ENCODE measurements around the gene ARNT2. TPM values are rescaled to one million over a fixed set of nuclear protein-coding genes. Genes with fewer than 3 reads are reported as not detected.

ARNT2 gene
- total RNA-seq, 1 donor from 2014 or later = not detected

DNA sequence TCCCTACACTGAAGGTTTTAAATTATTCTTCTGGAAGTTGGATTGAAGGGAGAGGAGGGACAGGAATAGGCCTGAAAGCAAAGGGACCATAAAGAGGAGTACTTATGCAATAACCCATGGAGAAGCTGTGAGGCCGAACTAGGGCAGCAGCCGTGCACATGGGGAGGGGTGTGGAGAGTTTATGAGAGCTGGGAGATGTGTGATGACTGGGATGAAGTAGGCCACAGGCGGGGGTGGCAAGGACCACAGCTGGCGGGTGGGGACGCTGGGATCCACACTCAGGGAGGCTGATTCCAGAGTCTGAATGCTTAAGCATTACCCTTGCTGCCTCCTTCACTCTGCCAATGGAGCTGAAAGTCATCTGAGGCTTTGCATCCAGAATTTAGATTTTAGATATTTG lies 123.8 kb downstream of the ARNT2 start:
- Mint-ChIP-seq H3K27me3 (ENCODE audit: low read depth) (peaks cover 13% of the 10 kb centered on the region), H3K27ac (no peak overlapping the region), H3K4me3 (ENCODE audit: low read depth) (no peak overlapping the region), H3K4me1 (ENCODE audit: low read depth) (no peaks in the 10 kb centered on the region), H3K36me3 (ENCODE audit: low read depth) (no peaks in the 10 kb centered on the region), H3K9me3 (no peaks in the 10 kb centered on the region)
- intact Hi-C loops (cut with micrococcal nuclease) = no loop called here
- DNase-seq (ENCODE audit: low spot score) = no peak

DNA sequence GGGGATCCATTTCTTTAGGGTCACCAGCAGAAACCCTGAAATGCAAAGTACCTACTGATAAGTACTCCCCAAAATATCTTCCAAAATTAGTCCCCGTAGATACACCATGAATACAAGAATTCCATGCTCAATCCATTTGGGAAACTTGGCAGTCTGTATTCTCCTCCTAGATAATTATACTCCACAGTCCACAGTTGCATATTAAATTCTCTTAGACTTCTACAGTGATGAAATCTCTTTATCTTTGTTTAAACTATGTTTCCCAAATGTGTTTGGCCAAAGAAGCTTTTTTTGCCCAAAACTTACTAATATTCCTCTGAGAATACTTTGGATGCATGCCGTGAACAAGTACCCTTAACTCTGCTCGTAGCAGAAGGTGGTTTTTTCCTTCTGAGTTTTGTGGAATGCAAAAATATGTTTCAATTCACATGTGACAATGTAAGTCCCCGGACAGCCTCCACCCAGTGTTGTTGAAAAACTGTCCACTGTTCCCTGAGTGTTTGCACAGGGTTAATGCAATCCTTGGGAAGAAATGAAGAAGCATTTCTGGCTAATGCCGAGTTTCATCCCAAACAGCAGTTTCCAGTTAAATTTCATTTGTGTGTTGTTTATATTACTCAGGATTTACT lies 126.7 kb downstream of the ARNT2 start:
- DNase-seq (ENCODE audit: low spot score) = no peak
- Mint-ChIP-seq H3K9me3 (peaks cover 5% of the 10 kb centered on the region), H3K4me1 (ENCODE audit: low read depth) (no peaks in the 10 kb centered on the region), H3K4me3 (ENCODE audit: low read depth) (no peak overlapping the region), H3K36me3 (ENCODE audit: low read depth) (no peaks in the 10 kb centered on the region), H3K27me3 (ENCODE audit: low read depth) (peaks cover 8% of the 10 kb centered on the region), H3K27ac (no peak overlapping the region)
- intact Hi-C loops (cut with micrococcal nuclease) = no loop called here

DNA sequence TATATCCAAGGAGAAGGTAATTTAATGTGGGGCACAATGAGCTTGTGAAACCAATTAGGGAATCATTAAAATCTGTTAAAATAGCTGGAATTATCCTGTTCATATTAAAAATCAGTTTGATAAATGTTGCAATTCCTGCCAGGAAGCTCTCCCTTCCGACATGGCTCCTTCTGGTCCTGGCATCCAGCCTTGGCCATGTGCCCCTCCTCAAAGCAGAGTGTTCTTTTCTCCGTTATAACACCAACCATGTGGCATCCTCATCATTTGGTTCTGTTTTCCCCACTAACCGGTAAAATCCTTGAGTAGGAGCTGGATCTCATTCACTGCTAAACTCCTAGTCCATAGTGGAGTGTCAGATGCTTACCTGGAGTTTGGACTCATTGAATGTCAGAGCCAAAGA lies 127.2 kb downstream of the ARNT2 start:
- H3K4me1 Mint-ChIP-seq (ENCODE audit: low read depth) = no peaks in the 10 kb centered on the region
- H3K36me3 Mint-ChIP-seq (ENCODE audit: low read depth) = no peaks in the 10 kb centered on the region
- DNase-seq (ENCODE audit: low spot score) = no peak
- no peak overlapping the region for H3K4me3 Mint-ChIP-seq (ENCODE audit: low read depth)
- peaks cover 7% of the 10 kb centered on the region for H3K27me3 Mint-ChIP-seq (ENCODE audit: low read depth)
- H3K27ac Mint-ChIP-seq = no peak overlapping the region
- peaks cover 5% of the 10 kb centered on the region for H3K9me3 Mint-ChIP-seq
- intact Hi-C loops (cut with micrococcal nuclease) = no loop called here

DNA sequence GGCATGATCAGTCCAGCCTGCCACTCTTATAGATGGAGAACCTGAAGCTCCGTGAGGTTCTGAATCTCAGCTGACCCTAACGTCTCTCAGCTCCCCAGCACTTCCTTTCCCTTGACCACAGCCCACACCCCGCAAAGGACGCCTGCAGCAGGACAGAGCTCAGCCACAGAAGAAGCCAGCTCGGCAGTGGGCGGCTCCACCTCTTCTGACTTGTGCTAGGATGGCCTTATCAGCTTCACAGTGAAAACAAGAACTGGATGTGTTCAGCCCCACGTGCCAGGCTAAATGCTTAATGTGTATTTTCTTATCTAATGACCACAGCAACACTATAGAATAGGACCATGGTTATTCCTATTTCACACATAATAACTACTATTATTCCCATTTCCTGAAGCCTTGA lies 127.6 kb downstream of the ARNT2 start:
- Mint-ChIP-seq H3K4me1 (ENCODE audit: low read depth) (no peaks in the 10 kb centered on the region), H3K27ac (no peak overlapping the region), H3K27me3 (ENCODE audit: low read depth) (peaks cover 7% of the 10 kb centered on the region), H3K4me3 (ENCODE audit: low read depth) (no peak overlapping the region), H3K9me3 (peaks cover 5% of the 10 kb centered on the region), H3K36me3 (ENCODE audit: low read depth) (no peaks in the 10 kb centered on the region)
- DNase-seq (ENCODE audit: low spot score) = no peak
- intact Hi-C loops (cut with micrococcal nuclease) = no loop called here

DNA sequence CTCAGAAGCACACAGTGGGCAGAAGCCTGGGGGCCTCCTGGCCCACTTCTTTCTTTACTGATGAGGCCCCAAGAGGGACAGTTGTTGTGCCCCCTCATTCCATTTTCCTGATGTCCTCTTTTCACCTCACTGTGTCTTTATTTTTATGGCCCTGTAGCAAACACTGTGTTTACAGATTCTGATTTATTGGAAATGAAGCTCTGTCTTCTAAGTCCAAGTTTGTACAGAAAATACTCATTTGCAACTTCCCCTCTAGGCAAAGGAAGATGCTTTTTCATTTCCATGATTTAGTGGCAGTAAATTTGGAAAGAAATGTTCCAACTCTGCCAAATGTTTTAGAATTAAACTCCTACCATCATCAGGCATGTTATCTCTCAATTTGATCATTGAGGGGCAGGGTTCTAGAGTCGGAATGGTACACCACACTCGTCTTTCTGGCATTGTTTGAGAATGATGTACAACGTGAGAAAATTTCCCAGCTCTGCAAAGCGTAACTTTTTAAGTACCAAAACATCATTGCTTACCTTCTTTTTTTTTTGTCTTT lies 129.7 kb downstream of the ARNT2 start:
- H3K36me3 Mint-ChIP-seq (ENCODE audit: low read depth) = no peaks in the 10 kb centered on the region
- H3K4me1 Mint-ChIP-seq (ENCODE audit: low read depth) = no peaks in the 10 kb centered on the region
- no peak for DNase-seq (ENCODE audit: low spot score)
- H3K27me3 Mint-ChIP-seq (ENCODE audit: low read depth) = peaks cover 7% of the 10 kb centered on the region
- H3K9me3 Mint-ChIP-seq = peaks cover 5% of the 10 kb centered on the region
- H3K27ac Mint-ChIP-seq = no peak overlapping the region
- no peak overlapping the region for H3K4me3 Mint-ChIP-seq (ENCODE audit: low read depth)
- intact Hi-C loops (cut with micrococcal nuclease) = no loop called here

DNA sequence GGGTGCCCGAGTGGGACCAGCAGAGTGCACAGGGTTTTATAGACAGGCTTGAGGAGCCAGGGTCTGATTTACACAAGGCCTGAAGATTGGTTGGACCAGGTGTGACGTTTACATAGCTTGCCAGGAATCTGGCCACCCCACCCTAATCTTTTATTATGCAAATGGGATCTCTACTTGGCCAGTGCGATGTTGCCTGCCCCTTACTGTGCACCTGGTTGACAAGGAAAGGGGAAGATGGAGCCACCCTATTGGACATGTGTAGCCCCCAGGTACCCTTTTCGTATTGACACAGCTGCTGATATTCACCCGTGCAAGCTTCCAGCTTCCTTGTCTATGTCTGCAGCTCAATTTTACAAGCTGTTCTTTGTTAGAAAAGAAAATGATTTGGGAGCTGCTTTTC lies 132.0 kb downstream of the ARNT2 start:
- peaks cover 2% of the 10 kb centered on the region for H3K27me3 Mint-ChIP-seq (ENCODE audit: low read depth)
- no peaks in the 10 kb centered on the region for H3K36me3 Mint-ChIP-seq (ENCODE audit: low read depth)
- H3K4me3 Mint-ChIP-seq (ENCODE audit: low read depth) = no peak overlapping the region
- intact Hi-C loops (cut with micrococcal nuclease) = no loop called here
- H3K4me1 Mint-ChIP-seq (ENCODE audit: low read depth) = no peaks in the 10 kb centered on the region
- no peak for DNase-seq (ENCODE audit: low spot score)
- no peak overlapping the region for H3K27ac Mint-ChIP-seq
- peaks cover 5% of the 10 kb centered on the region for H3K9me3 Mint-ChIP-seq

DNA sequence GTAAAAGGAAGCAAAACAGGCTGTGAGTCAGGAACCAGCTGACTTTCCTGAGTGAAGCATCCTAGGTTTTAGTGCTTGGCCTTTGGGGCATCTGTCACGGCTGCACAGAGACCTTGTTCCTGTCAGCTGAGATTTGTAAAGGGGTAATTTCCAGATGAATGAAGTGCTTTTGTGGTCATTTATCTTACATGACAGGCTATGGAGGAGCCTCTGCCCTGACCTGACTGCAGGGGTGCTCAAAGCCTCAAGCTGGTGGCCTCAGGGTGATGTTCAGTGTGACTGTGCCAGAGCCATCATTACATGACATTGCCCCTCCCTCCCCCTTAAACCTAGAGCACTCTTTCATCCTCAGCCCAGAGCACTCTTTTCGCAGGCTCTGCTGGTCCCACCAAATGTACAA lies 132.5 kb downstream of the ARNT2 start:
- no peak overlapping the region for H3K4me3 Mint-ChIP-seq (ENCODE audit: low read depth)
- DNase-seq (ENCODE audit: low spot score) = no peak
- H3K36me3 Mint-ChIP-seq (ENCODE audit: low read depth) = no peaks in the 10 kb centered on the region
- no peak overlapping the region for H3K27ac Mint-ChIP-seq
- intact Hi-C loops (cut with micrococcal nuclease) = no loop called here
- peaks cover 2% of the 10 kb centered on the region for H3K27me3 Mint-ChIP-seq (ENCODE audit: low read depth)
- H3K9me3 Mint-ChIP-seq = peaks cover 5% of the 10 kb centered on the region
- H3K4me1 Mint-ChIP-seq (ENCODE audit: low read depth) = no peaks in the 10 kb centered on the region

DNA sequence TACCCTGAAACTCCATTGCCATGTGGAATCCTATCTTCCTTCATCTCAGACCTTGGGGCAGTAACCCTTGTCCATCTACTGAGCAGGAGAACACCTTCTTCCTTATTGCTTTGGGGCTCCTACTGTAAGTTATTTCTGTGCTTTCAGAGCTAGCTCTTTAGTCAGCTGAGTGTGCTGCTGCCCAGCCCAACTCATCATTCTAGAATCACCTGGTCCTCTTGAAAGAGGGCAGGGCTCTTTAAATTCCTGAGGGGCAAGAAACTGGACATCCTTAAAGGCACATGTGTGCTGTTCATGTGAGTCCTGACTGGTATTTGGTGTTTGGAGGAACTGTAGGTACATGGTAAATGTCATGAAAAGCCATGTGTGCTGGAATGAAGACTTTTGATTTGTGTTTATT lies 140.9 kb downstream of the ARNT2 start:
- peaks cover 20% of the 10 kb centered on the region for H3K27me3 Mint-ChIP-seq (ENCODE audit: low read depth)
- H3K9me3 Mint-ChIP-seq = no peaks in the 10 kb centered on the region
- no peak overlapping the region for H3K4me3 Mint-ChIP-seq (ENCODE audit: low read depth)
- no peak for DNase-seq (ENCODE audit: low spot score)
- H3K4me1 Mint-ChIP-seq (ENCODE audit: low read depth) = peaks cover 6% of the 10 kb centered on the region
- no peaks in the 10 kb centered on the region for H3K36me3 Mint-ChIP-seq (ENCODE audit: low read depth)
- intact Hi-C loops (cut with micrococcal nuclease) = no loop called here
- no peak overlapping the region for H3K27ac Mint-ChIP-seq

DNA sequence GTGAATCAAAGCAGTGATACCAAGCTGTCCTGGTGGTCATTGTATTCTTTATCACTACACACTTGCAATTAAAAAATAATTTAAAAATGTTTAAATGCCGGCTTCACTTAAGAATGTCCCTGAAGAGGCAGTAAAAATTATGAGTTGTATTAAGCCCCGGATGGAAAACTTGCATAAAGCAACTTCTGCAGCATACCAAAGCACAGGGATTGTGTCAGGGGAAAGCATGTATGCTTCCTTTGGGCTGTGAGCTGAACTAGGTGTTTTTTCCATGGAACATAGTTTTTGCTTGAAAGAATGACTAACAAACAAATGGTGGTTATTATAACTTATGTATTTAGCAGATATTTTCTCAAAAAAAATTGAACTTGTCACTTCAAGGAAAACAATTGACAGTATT lies 143.1 kb downstream of the ARNT2 start:
- Mint-ChIP-seq H3K4me1 (ENCODE audit: low read depth) (peaks cover 13% of the 10 kb centered on the region), H3K36me3 (ENCODE audit: low read depth) (no peaks in the 10 kb centered on the region), H3K9me3 (no peaks in the 10 kb centered on the region), H3K4me3 (ENCODE audit: low read depth) (no peak overlapping the region), H3K27ac (no peak overlapping the region), H3K27me3 (ENCODE audit: low read depth) (peaks cover 28% of the 10 kb centered on the region)
- intact Hi-C loops (cut with micrococcal nuclease) = no loop called here
- DNase-seq (ENCODE audit: low spot score) = no peak

DNA sequence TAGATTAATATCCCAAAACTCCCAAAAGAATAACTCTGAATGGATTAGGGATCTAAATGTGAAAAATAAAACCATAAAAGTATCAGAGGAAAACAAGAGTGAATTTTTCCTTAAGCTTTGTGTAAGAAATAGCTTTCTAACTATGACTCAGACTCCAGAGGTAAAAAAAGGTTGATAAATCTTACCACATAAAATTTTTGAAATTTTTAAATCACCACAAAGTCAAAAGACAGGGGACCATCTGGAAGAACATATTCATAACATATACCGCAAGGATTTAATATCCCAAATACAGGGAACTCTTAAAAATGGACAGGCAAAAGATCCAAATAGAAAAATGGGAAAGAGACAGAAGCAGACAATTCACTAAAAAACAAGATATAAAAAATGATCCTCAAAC lies 145.0 kb downstream of the ARNT2 start:
- Mint-ChIP-seq H3K36me3 (ENCODE audit: low read depth) (no peaks in the 10 kb centered on the region), H3K4me1 (ENCODE audit: low read depth) (peaks cover 13% of the 10 kb centered on the region), H3K27me3 (ENCODE audit: low read depth) (peaks cover 31% of the 10 kb centered on the region), H3K4me3 (ENCODE audit: low read depth) (no peak overlapping the region), H3K27ac (no peak overlapping the region), H3K9me3 (no peaks in the 10 kb centered on the region)
- intact Hi-C loops (cut with micrococcal nuclease) = no loop called here
- DNase-seq (ENCODE audit: low spot score) = no peak

DNA sequence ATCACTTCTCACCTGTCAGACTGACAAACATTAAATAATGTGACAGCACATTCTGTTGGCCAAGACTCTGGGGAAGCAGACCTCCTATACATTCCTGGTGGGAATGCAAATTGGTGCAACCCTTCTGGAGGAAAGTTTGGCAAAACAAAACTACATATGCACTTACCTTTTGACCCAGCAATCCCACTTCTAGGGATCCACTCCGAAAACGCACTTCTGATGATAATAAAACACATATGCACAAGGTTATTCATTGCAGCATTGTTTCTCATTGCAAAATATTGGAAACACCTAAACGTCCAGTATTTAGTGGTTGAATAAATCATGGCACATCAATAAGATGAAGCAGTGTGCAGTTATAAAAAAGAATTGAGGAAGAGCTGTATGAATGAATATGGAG lies 145.5 kb downstream of the ARNT2 start:
- H3K27me3 Mint-ChIP-seq (ENCODE audit: low read depth) = peaks cover 28% of the 10 kb centered on the region

DNA sequence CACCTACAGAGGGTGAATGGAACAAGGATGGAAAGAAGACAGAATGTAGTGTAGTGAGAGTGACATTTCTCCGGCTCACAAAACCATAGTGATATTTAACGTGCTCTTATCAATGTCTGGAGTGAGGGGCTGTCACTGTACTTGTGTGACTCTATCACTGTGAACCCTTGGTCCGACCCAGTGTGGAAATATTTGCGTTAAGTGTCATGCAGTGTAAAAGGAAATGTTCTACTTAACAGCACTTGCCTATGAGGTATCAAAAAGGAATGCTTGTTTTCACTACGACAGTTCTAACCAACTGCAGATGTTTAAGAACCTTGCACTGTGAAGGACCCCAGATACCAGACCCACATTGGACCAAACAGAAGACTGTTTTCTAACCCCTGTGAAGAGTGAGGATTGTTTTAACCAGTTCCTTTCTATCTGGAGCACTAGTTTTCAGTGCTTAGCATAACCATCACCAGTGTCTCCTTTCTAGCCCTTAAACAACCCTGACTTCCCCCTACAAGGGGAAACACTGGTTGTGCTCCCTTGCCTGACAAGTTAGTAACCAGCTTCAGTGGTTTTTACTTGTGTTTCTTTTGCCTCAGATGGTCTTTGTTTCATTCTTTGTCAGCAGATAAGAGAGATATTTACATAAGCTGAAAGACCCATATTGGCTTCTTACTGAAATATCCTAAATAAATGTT lies 146.2 kb downstream of the ARNT2 start:
- no peaks in the 10 kb centered on the region for H3K36me3 Mint-ChIP-seq (ENCODE audit: low read depth)
- no peak for DNase-seq (ENCODE audit: low spot score)
- no peaks in the 10 kb centered on the region for H3K9me3 Mint-ChIP-seq
- peaks cover 31% of the 10 kb centered on the region for H3K27me3 Mint-ChIP-seq (ENCODE audit: low read depth)
- intact Hi-C loops (cut with micrococcal nuclease) = no loop called here
- peaks cover 13% of the 10 kb centered on the region for H3K4me1 Mint-ChIP-seq (ENCODE audit: low read depth)
- H3K27ac Mint-ChIP-seq = no peak overlapping the region
- H3K4me3 Mint-ChIP-seq (ENCODE audit: low read depth) = no peak overlapping the region

More for the DNA sequence above, 145.5 kb downstream of the ARNT2 start:
- no peak for DNase-seq (ENCODE audit: low spot score)
- Mint-ChIP-seq H3K27ac (no peak overlapping the region), H3K9me3 (no peaks in the 10 kb centered on the region), H3K36me3 (ENCODE audit: low read depth) (no peaks in the 10 kb centered on the region), H3K4me1 (ENCODE audit: low read depth) (peaks cover 13% of the 10 kb centered on the region), H3K4me3 (ENCODE audit: low read depth) (no peak overlapping the region)
- intact Hi-C loops (cut with micrococcal nuclease) = no loop called here

DNA sequence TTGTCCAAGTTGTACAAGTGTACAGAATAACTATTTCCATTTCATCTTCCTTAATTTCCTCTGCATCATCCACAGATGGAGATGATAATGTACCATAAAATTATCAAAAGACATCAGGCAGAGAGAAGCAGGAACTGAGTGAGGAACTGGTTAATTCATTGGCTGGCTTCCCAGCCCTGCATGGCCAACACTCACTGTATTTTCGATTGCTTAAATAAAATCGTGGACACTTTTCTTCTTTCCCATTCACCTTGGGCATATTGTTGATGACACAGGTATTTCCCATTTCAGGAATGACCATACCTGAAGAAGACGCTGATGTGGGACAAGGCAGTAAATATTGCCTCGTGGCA lies 146.7 kb downstream of the ARNT2 start:
- Mint-ChIP-seq H3K9me3 (no peaks in the 10 kb centered on the region), H3K4me1 (ENCODE audit: low read depth) (peaks cover 13% of the 10 kb centered on the region), H3K27me3 (ENCODE audit: low read depth) (peaks cover 31% of the 10 kb centered on the region), H3K27ac (no peak overlapping the region), H3K4me3 (ENCODE audit: low read depth) (no peak overlapping the region), H3K36me3 (ENCODE audit: low read depth) (no peaks in the 10 kb centered on the region)
- intact Hi-C loops (cut with micrococcal nuclease) = no loop called here
- no peak for DNase-seq (ENCODE audit: low spot score)

Data from activated T-helper 2 cell treated with anti-CD3 and anti-CD28 coated beads, Interferon-gamma antibody, Interleukin-2, Interleukin-4, amounts not matched to agents 10 μg/mL and 5 μg/mL and 100 μg/mL, durations not matched to agents 14 hours and 24 hours and 36 hours (primary cell).